ENCODE data around the gene CLCNKA. TPM values are rescaled to one million over a fixed set of nuclear protein-coding genes. Genes with fewer than 3 reads are reported as not detected.

The CLCNKA gene
- total and polyA plus RNA-seq, 2 of the 8 experiments (the other 6 are each of a cell fraction or from before 2014, with no cell fraction given) = 0.95 to 2.0 TPM

- no peak for TF ChIP-seq PHF8 (conservative IDR thresholded peaks at IDR 0.05; ENCODE audit: low read depth, low read length)
- TF ChIP-seq BCL11A (IDR thresholded peaks at IDR 0.05; ENCODE audit: low read depth in 2 of 2, low read length in 2 of 2) = no peak
- no peak for TF ChIP-seq TAF1 (IDR thresholded peaks at IDR 0.05; ENCODE audit: low read depth, low read length)
- no peak for TF ChIP-seq MAFK (IDR thresholded peaks at IDR 0.05; ENCODE audit: low read depth, low read length)
- no peak for TF ChIP-seq FOSL1 (IDR thresholded peaks at IDR 0.05; ENCODE audit: insufficient read depth, low read depth, low read length)
These were observed 49.4 kb upstream of the CLCNKA start (continued) for GRCh38 chr1:15972409-15972808.
